Lung (tissue), 12 donors: ENCODE results near the gene KDM6B. TPM values are rescaled to one million over a fixed set of nuclear protein-coding genes. Genes with fewer than 3 reads are reported as not detected.

Experiments used
- ATAC-seq: fragments of 200-7000 bp; cut with Tn5 transposase; one replicate; pipeline ENCODE4 v1.9.1; 2020; ENCODE audit warnings: moderate number of reproducible peaks; ENCODE audit not compliant: insufficient read depth, low FRiP score
- DNase-seq, 3 donors: peaks; one replicate each; pipeline ENCODE4 v3.0.0-alpha.2; 2013 to 2017
- H3K27ac ChIP-seq, 2 donors: one replicate each; pipeline ENCODE4 v1.5.1; 2013; ENCODE audit warnings: mild to moderate bottlenecking in 2 of 2, moderate library complexity in 2 of 2, control low read depth in 1 of 2, inconsistent platforms in 1 of 2, low read depth in 1 of 2, low read length in 1 of 2
- H3K27me3 ChIP-seq, 3 donors: one replicate each; pipeline ENCODE4 v1.5.1; 2013; ENCODE audit warnings: low read length in 2 of 3; ENCODE audit not compliant: control insufficient read depth in 3 of 3, insufficient read depth in 3 of 3
- H3K36me3 ChIP-seq, 4 donors: one replicate each; pipeline ENCODE4 v1.5.1; 2013; ENCODE audit warnings: low read length in 4 of 4, mild to moderate bottlenecking in 1 of 4, moderate library complexity in 1 of 4; ENCODE audit not compliant: control insufficient read depth in 4 of 4, insufficient read depth in 4 of 4
- H3K4me1 ChIP-seq, 5 donors: one replicate each; pipeline ENCODE4 v1.5.1; 2013; ENCODE audit warnings: low read length in 5 of 5, mild to moderate bottlenecking in 2 of 5, moderate library complexity in 1 of 5; ENCODE audit not compliant: control insufficient read depth in 5 of 5, insufficient read depth in 5 of 5
- H3K4me3 ChIP-seq: one replicate; pipeline ENCODE4 v1.5.1; 2013; ENCODE audit warnings: mild to moderate bottlenecking, control low read depth, moderate library complexity
- H3K9ac ChIP-seq, 2 donors: one replicate each; pipeline ENCODE4 v1.5.1; 2013; ENCODE audit warnings: low read length in 2 of 2, control low read depth in 1 of 2; ENCODE audit not compliant: insufficient read depth in 1 of 2
- H3K9me3 ChIP-seq, 4 donors: one replicate each; pipeline ENCODE4 v1.5.1; 2013; ENCODE audit warnings: low read length in 3 of 4, mild to moderate bottlenecking in 1 of 4, moderate library complexity in 1 of 4; ENCODE audit not compliant: control insufficient read depth in 4 of 4, insufficient read depth in 3 of 4
- WGBS, 2 donors: extraction: QIAGEN DNeasy Blood & Tissue Kit; methylation state at CpG; one replicate each; pipeline ENCODE4 v1.1.7; 2013; 5-methylcytosine and 5-hydroxymethylcytosine counted together
- polyA plus RNA-seq, 2 donors: library from polyadenylated mRNA; stranded (reverse); fragments of 200-250 nt; gene quantifications; one replicate each; pipeline ENCODE4 v1.2.1, GENCODE V29; 2013
- total RNA-seq, 2 donors: library from RNA; depleted of rRNA in 1 of 2; stranded (reverse); fragments of >200 nt in 1 of 2; gene quantifications; one replicate each; pipeline ENCODE4 v1.2.1, GENCODE V29; 2014 to 2021
- TF ChIP-seq, protein P1 (sequence below): IDR thresholded peaks from 2 replicates; pipeline ENCODE4 v1.5.1; 2012; ENCODE audit warnings: mild to moderate bottlenecking; ENCODE audit errors: control extremely low read depth, extremely low read depth
- donor health status: control.
- donor health status: control.
- donor health status: Bipolar disorder and iron deficiency.
- donor health status: healthy.
- donor health status: DM: yes; HTN: yes; CAD: no.

KDM6B gene
- total and polyA plus RNA-seq, 4 donors = 21.0 to 52.9 (median 34.5) TPM

DNA sequence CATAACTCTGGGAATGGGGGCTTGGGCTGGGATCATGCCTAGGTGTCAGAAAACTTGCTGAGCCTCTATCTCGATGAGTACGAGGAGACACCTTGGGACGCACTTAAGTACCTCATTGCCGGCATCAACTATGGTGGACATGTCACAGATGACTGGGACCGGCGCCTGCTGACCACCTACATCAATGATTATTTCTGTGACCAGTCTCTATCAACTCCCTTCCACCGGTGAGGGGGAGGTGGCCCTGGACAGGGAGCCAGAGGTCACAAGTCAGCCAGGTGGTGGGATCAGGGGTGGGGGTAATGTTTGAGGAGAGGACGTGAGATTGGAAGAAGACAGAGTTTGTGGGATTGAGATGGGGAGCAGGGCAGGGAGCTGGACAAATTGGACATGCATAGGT, 3.4 kb upstream of the KDM6B start:
- Histone ChIP-seq H3K9ac (no peak overlapping the region), H3K4me3 (no peak overlapping the region), H3K36me3 (no peaks in the 10 kb centered on the region), H3K27ac (no peak overlapping the region), H3K27me3 (peaks cover 0 to 5% (median 4%) of the 10 kb centered on the region in 3 donors), H3K9me3 (no peaks in the 10 kb centered on the region), H3K4me1 (peaks cover 0 to 12% (median 0%) of the 10 kb centered on the region in 5 donors)
- DNase-seq = no peak
- 90 to 95% methylated on average over 8 of the region's 8 CpGs for WGBS, 2 donors
- TF ChIP-seq, protein P1, sequence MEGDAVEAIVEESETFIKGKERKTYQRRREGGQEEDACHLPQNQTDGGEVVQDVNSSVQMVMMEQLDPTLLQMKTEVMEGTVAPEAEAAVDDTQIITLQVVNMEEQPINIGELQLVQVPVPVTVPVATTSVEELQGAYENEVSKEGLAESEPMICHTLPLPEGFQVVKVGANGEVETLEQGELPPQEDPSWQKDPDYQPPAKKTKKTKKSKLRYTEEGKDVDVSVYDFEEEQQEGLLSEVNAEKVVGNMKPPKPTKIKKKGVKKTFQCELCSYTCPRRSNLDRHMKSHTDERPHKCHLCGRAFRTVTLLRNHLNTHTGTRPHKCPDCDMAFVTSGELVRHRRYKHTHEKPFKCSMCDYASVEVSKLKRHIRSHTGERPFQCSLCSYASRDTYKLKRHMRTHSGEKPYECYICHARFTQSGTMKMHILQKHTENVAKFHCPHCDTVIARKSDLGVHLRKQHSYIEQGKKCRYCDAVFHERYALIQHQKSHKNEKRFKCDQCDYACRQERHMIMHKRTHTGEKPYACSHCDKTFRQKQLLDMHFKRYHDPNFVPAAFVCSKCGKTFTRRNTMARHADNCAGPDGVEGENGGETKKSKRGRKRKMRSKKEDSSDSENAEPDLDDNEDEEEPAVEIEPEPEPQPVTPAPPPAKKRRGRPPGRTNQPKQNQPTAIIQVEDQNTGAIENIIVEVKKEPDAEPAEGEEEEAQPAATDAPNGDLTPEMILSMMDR = no peak
- ATAC-seq = no peak

DNA sequence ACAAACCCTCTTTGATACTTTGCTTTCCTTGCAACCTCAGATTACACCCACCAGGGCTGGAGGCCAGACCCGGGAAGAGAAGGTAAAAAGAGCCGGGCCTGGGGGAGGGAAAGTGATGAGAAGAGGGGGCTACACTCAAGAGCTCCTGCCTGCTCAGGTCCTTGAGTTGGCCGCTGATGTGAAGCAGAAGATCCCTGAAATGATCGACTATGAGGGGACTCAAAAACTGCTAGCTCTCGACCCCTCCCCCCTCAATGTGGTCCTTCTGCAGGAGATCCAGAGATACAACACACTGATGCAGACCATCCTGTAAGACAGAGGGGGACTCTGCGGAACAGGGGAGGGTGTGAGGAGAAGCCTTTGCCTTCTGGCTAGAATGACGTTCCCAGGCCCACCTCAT, 2.8 kb upstream of the KDM6B start:
- Histone ChIP-seq H3K9ac (no peak overlapping the region), H3K4me1 (peaks cover 0 to 14% (median 0%) of the 10 kb centered on the region in 5 donors), H3K4me3 (no peak overlapping the region), H3K27ac (no peak overlapping the region), H3K9me3 (no peaks in the 10 kb centered on the region), H3K36me3 (no peaks in the 10 kb centered on the region), H3K27me3 (peaks cover 0 to 5% (median 4%) of the 10 kb centered on the region in 3 donors)
- whole genome bisulfite sequencing, 2 donors = 85 to 90% methylated on average over 7 of the region's 7 CpGs
- TF ChIP-seq, protein P1 = no peak
- DNase-seq = no peak
- ATAC-seq = no peak

DNA sequence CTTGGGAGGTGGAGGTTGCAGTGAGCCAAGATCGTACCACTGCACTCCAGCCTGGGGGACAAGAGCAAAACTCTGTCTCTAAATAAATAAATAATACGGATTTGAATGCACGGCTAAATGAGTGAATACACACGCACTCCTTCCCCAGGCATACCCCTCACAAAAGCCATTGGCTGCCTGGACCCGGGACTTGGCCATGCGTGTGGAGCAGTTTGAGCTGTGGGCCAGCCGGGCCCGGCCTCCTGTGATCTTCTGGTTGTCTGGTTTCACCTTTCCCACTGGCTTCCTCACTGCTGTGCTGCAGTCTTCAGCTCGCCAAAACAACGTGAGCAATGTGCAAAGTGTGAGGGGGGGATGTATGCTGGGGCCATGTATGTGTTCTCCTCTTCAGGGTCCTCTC, 1.6 kb upstream of the KDM6B start:
- Histone ChIP-seq H3K4me1 (peaks cover 3 to 26% (median 6%) of the 10 kb centered on the region in 5 donors), H3K36me3 (no peaks in the 10 kb centered on the region), H3K27me3 (peaks cover 0 to 5% (median 0%) of the 10 kb centered on the region in 3 donors), H3K9me3 (no peaks in the 10 kb centered on the region), H3K27ac (no peak overlapping the region), H3K9ac (no peak overlapping the region), H3K4me3 (no peak overlapping the region)
- DNase-seq (no peak), ATAC-seq (no peak)
- WGBS, 2 donors = 89 to 91% methylated on average over 10 of the region's 10 CpGs
- TF ChIP-seq, protein P1 = no peak
